Fibroblast of lung (primary cell): ENCODE measurements around the gene DDR2.
"Not testable (repeated sequence)": the region's sequence is repeated elsewhere in the genome, so short reads cannot be mapped to it uniquely, and the experiment has no call there.

Source experiments
- CTCF ChIP-seq, 2 donors: IDR thresholded peaks in 1 of 2; conservative IDR thresholded peaks in 1 of 2; 1 replicate in 1 of 2; 2 replicates in 1 of 2; pipeline ENCODE4 v1.5.1; 2011 to 2012; ENCODE audit warnings: low read length in 2 of 2, control low read depth in 1 of 2, inconsistent platforms in 1 of 2, low read depth in 1 of 2, mild to moderate bottlenecking in 1 of 2
- EZH2 ChIP-seq: IDR thresholded peaks from 2 replicates; pipeline ENCODE4 v1.5.1; 2012; ENCODE audit warnings: low read length, control low read depth, mild to moderate bottlenecking; ENCODE audit errors: missing control alignments

- not testable (repeated sequence) for TF ChIP-seq CTCF (conservative IDR thresholded peaks at IDR 0.05 in 1 of 2, IDR thresholded peaks at IDR 0.05 in 1 of 2; ENCODE audit: low read depth in 1 of 2, low read length in 2 of 2); EZH2
Observed at GRCh38 chr1:162603117-162603516, 29.1 kb upstream of the DDR2 start.
